ENCODE data around the gene MRPL50. TPM values are rescaled to one million over a fixed set of nuclear protein-coding genes. Genes with fewer than 3 reads are reported as not detected.

Gene MRPL50
- total RNA-seq, 2 experiments from 2014 or later: 9.2 to 10.2 TPM

Other genes starting within 250 kb of the MRPL50 start
- not detected for gene BAAT, start 13.6 kb downstream of the MRPL50 start, total RNA-seq
- 10 to 100 TPM; 13.1 to 13.3 TPM for gene ZNF189, start 233 bp upstream of the MRPL50 start, total RNA-seq
- gene ALDOB, start 37.2 kb upstream of the MRPL50 start, total RNA-seq: not detected
- 10 to 100 TPM; 43.1 to 43.3 TPM for gene RNF20, start 135.2 kb upstream of the MRPL50 start, total RNA-seq
- not detected for gene PPP3R2, start 196.4 kb upstream of the MRPL50 start, total RNA-seq